K562 (cell line): ENCODE data around the gene MAP7D1. TPM values are rescaled to one million over a fixed set of nuclear protein-coding genes. Genes with fewer than 3 reads are reported as not detected.

Source experiments
- ATAC-seq: fragments of 200-7000 bp; cut with Tn5 transposase; 3 replicates; pipeline ENCODE4 v1.9.1; 2020; ENCODE audit warnings: moderate library complexity
- BruUV-seq: library from RNA; stranded (reverse); fragments of 400-500 nt; replicated peaks from 2 replicates; lab custom pipeline; 2021; lab: Mats Ljungman, UMichigan
- CTCF ChIA-PET: fragments of 300-600 bp; formaldehyde crosslinking; extraction: SDS; loops from one replicate; lab custom pipeline; 2021; ENCODE audit warnings: low intra/inter-chr PET ratio; lab: Yijun Ruan, JAX
- POLR2A ChIA-PET: fragments of 300-600, 350-650 bp; sonication (Branson Sonifier 250); formaldehyde crosslinking; extraction: SDS; loops from one replicate; lab custom pipeline; 2021; ENCODE audit warnings: antibody characterized with exemption, inconsistent platforms; lab: Yijun Ruan, JAX
- DNase-seq, 4 experiments: peaks; one replicate each; pipeline versions ENCODE4 v3.0.0 to v3.0.0-alpha.2; 2011 to 2018; ENCODE audit warnings: low spot score in 3 of 4, mixed read lengths in 3 of 4; ENCODE audit errors: extremely low read depth in 1 of 4
- FAIRE-seq: peaks from 2 replicates; lab custom pipeline; 2011; peaks lifted over from hg19 to GRCh38; lab: Jason Lieb, UNC
- H2AFZ ChIP-seq: 2 replicates; pipeline ENCODE4 v1.6.0; 2011; ENCODE audit warnings: low read depth, low read length, control low read depth, inconsistent platforms
- H3K27ac ChIP-seq: fragments of 200-600 bp; 3 replicates; pipeline ENCODE4 v1.8.0; 2011; ENCODE audit warnings: low read depth, mild to moderate bottlenecking, control low read depth, inconsistent platforms, low read length, moderate library complexity, mixed read lengths; ENCODE audit errors: extremely low read depth
- H3K27me3 ChIP-seq, 2 experiments: fragments of 300-600 bp in 1 of 2; 2 replicates in 1 of 2; 3 replicates in 1 of 2; pipeline versions ENCODE4 v1.6.0 to v1.8.0; 2011; ENCODE audit warnings: inconsistent platforms in 2 of 2, low read length in 2 of 2, mild to moderate bottlenecking in 1 of 2, mixed read lengths in 1 of 2, moderate library complexity in 1 of 2; ENCODE audit not compliant: control insufficient read depth in 2 of 2, insufficient read depth in 2 of 2
- H3K36me3 ChIP-seq: fragments of 300-600 bp; 3 replicates; pipeline ENCODE4 v1.8.0; 2011; ENCODE audit warnings: mild to moderate bottlenecking, low read length, inconsistent platforms; ENCODE audit not compliant: control insufficient read depth, insufficient read depth
- H3K4me1 ChIP-seq, 2 experiments: fragments of 200-600 bp in 1 of 2; replicated peaks in 1 of 2; 2 replicates in 1 of 2; 3 replicates in 1 of 2; pipeline versions ENCODE4 v1.5.1 to v1.8.0; 2011; ENCODE audit warnings: inconsistent platforms in 2 of 2, low read length in 2 of 2, mild to moderate bottlenecking in 1 of 2, mixed read lengths in 1 of 2, moderate library complexity in 1 of 2; ENCODE audit not compliant: control insufficient read depth in 2 of 2, insufficient read depth in 2 of 2
- H3K4me2 ChIP-seq: 2 replicates; pipeline ENCODE4 v1.6.1; 2011; ENCODE audit warnings: low read length, control low read depth, inconsistent platforms, mixed read lengths; ENCODE audit not compliant: insufficient read depth
- H3K4me3 ChIP-seq: fragments of 200-600 bp; sonication (generic), shearing (Covaris generic); 2 replicates; pipeline ENCODE4 v1.5.1; 2016; ENCODE audit warnings: control low read depth, inconsistent platforms
- H3K79me2 ChIP-seq: fragments of 200-600 bp; 3 replicates; pipeline ENCODE4 v1.8.0; 2011; ENCODE audit warnings: low read length, inconsistent platforms; ENCODE audit not compliant: control insufficient read depth, insufficient read depth
- H3K9ac ChIP-seq, 2 experiments: 2 replicates each; pipeline versions ENCODE4 v1.6.0 to v1.6.1; 2011; ENCODE audit warnings: low read depth in 2 of 2, low read length in 2 of 2, control low read depth in 1 of 2, inconsistent platforms in 1 of 2, mild to moderate bottlenecking in 1 of 2, mixed read lengths in 1 of 2; ENCODE audit not compliant: insufficient read depth in 1 of 2
- H3K9me1 ChIP-seq: one replicate; pipeline ENCODE4 v1.6.0; 2011; ENCODE audit warnings: inconsistent platforms, mild to moderate bottlenecking, low read length, moderate library complexity; ENCODE audit not compliant: control insufficient read depth, insufficient read depth
- H3K9me3 ChIP-seq: replicated peaks from 2 replicates; pipeline ENCODE4 v1.5.1; 2011; ENCODE audit warnings: low read depth, low read length, inconsistent platforms; ENCODE audit not compliant: control insufficient read depth, insufficient read depth
- H4K20me1 ChIP-seq: replicated peaks from 2 replicates; pipeline ENCODE4 v1.6.1; 2011; ENCODE audit warnings: low read length, inconsistent platforms, mixed read lengths; ENCODE audit not compliant: control insufficient read depth, insufficient read depth
- ARHGAP35 ChIP-seq: fragments of 450-650 bp; IDR thresholded peaks from 2 replicates; pipeline ENCODE4 v1.6.1; 2018; ENCODE audit not compliant: partially characterized antibody
- CREB1 ChIP-seq, 2 experiments: sonication (generic) in 1 of 2; formaldehyde crosslinking in 1 of 2; IDR thresholded peaks; 2 replicates each; pipeline versions ENCODE4 v1.6.1 to v1.8.0; 2012 to 2022; ENCODE audit warnings: inconsistent platforms in 1 of 2, mild to moderate bottlenecking in 1 of 2, missing genetic modification reagents in 1 of 2, moderate library complexity in 1 of 2
- KLF10 ChIP-seq: fragments of 250-450 bp; sonication (Bioruptor Pico); IDR thresholded peaks from 2 replicates; pipeline ENCODE4 v1.6.1; 2021; ENCODE audit warnings: matching md5 sums
- NR1H2 ChIP-seq: sonication (generic); formaldehyde crosslinking; IDR thresholded peaks from 2 replicates; pipeline ENCODE4 v1.4.0; 2020; ENCODE audit warnings: mild to moderate bottlenecking, missing genetic modification reagents
- POLR2AphosphoS2 ChIP-seq: IDR thresholded peaks from 2 replicates; pipeline ENCODE4 v1.6.1; 2012; ENCODE audit warnings: low read length, improper control_type of control experiment
- RBFOX2 ChIP-seq: fragments of 200-400 bp; formaldehyde crosslinking; IDR thresholded peaks from 2 replicates; pipeline ENCODE4 v1.6.1; 2017; ENCODE audit warnings: low read depth, mild to moderate bottlenecking, low read length, moderate library complexity
- RBM15 ChIP-seq: fragments of 200-400 bp; formaldehyde crosslinking; IDR thresholded peaks from 2 replicates; pipeline ENCODE4 v1.6.1; 2018; ENCODE audit warnings: mild to moderate bottlenecking, low read length, moderate library complexity; ENCODE audit not compliant: insufficient read depth
- SAFB ChIP-seq: fragments of 200-400 bp; formaldehyde crosslinking; IDR thresholded peaks from 2 replicates; pipeline ENCODE4 v1.6.1; 2017; ENCODE audit warnings: low read depth, low read length, borderline replicate concordance
- SIX5 ChIP-seq, 2 experiments: IDR thresholded peaks; 2 replicates each; pipeline ENCODE4 v1.6.1; 2011; ENCODE audit warnings: low read length in 2 of 2, borderline replicate concordance in 1 of 2, low read depth in 1 of 2, mild to moderate bottlenecking in 1 of 2, moderate library complexity in 1 of 2; ENCODE audit not compliant: insufficient read depth in 1 of 2
- SMARCC2 ChIP-seq: fragments of 450-650 bp; IDR thresholded peaks from 2 replicates; pipeline ENCODE4 v1.6.1; 2017; ENCODE audit warnings: antibody characterized with exemption, moderate library complexity, mild to moderate bottlenecking, low read depth
- TAF15 ChIP-seq: fragments of 200-400 bp; formaldehyde crosslinking; IDR thresholded peaks from 2 replicates; pipeline ENCODE4 v1.6.1; 2017; ENCODE audit warnings: mild to moderate bottlenecking, low read depth, low read length, moderate library complexity
- XRCC5 ChIP-seq: fragments of 200-400 bp; formaldehyde crosslinking; IDR thresholded peaks from 2 replicates; pipeline ENCODE4 v1.6.1; 2017; ENCODE audit warnings: low read depth, mild to moderate bottlenecking, low read length
- ZNF282 ChIP-seq: sonication (generic); formaldehyde crosslinking; IDR thresholded peaks from 2 replicates; pipeline ENCODE4 v1.8.1; 2023; ENCODE audit warnings: missing genetic modification reagents
- ZNF347 ChIP-seq: fragments of 450-650 bp; formaldehyde crosslinking; IDR thresholded peaks from 2 replicates; pipeline ENCODE4 v1.4.0; 2020; ENCODE audit warnings: low read depth, mild to moderate bottlenecking, moderate library complexity
- WGBS: fragments of 100-300 bp; shearing (Covaris generic); methylation state at CpG from one replicate; pipeline ENCODE4 v1.1.6; 2016; ENCODE audit warnings: low coverage, mixed read lengths; ENCODE audit not compliant: insufficient coverage; ENCODE audit errors: missing lambda C conversion rate; 5-methylcytosine and 5-hydroxymethylcytosine counted together
- in situ Hi-C: fragments of 300-500 bp; cut with MboI; formaldehyde crosslinking; loops from 4 replicates; pipeline ENCODE4 v1.15.0; 2018; ENCODE audit warnings: inconsistent platforms, mixed read lengths
- intact Hi-C: fragments of 100-400 bp; cut with micrococcal nuclease; formaldehyde crosslinking; loops from 2 replicates; pipeline ENCODE4 v1.14.2; 2022
- polyA plus RNA-seq, 8 experiments: library from polyadenylated mRNA; depleted of rRNA in 4 of 8; stranded (reverse) in 5 of 8; unstranded in 3 of 8; fragments of >200 nt; fragmentation: Nextera tagmentation in 2 of 8; fragmentation: Illumina TruSeq in 1 of 8; extraction: Ambion mirVana in 2 of 8; extraction: Trizol in 1 of 8; gene quantifications; 2 replicates each; pipeline versions ENCODE4 v1.2.1 to v1.2.3, GENCODE V29; 2011 to 2014; ENCODE audit warnings: inconsistent platforms in 1 of 8, missing spikeins in 1 of 8
- total RNA-seq, 7 experiments: library from RNA; depleted of rRNA in 6 of 7; stranded (reverse); fragments of >200 nt in 6 of 7; fragmentation: Illumina TruSeq in 2 of 7; extraction: Trizol in 2 of 7; gene quantifications; 2 replicates each; pipeline versions ENCODE4 v1.2.1 to v1.2.3, GENCODE V29; 2011 to 2021; ENCODE audit warnings: low replicate concordance in 1 of 7
- TF ChIP-seq, protein P1 (sequence below): fragments of 450-650 bp; formaldehyde crosslinking; IDR thresholded peaks from 2 replicates; pipeline ENCODE4 v1.4.0; 2020; ENCODE audit warnings: mild to moderate bottlenecking, moderate library complexity
- TF ChIP-seq, protein P2 (sequence below): fragments of 450-650 bp; formaldehyde crosslinking; IDR thresholded peaks from 2 replicates; pipeline ENCODE4 v1.4.0; 2022; ENCODE audit warnings: missing genetic modification characterization

The MAP7D1 gene
- total and polyA plus RNA-seq, 9 of the 15 experiments (the other 6 are each of a cell fraction or from before 2014, with no cell fraction given) = 3.6 to 108 (median 34.5) TPM

DNA sequence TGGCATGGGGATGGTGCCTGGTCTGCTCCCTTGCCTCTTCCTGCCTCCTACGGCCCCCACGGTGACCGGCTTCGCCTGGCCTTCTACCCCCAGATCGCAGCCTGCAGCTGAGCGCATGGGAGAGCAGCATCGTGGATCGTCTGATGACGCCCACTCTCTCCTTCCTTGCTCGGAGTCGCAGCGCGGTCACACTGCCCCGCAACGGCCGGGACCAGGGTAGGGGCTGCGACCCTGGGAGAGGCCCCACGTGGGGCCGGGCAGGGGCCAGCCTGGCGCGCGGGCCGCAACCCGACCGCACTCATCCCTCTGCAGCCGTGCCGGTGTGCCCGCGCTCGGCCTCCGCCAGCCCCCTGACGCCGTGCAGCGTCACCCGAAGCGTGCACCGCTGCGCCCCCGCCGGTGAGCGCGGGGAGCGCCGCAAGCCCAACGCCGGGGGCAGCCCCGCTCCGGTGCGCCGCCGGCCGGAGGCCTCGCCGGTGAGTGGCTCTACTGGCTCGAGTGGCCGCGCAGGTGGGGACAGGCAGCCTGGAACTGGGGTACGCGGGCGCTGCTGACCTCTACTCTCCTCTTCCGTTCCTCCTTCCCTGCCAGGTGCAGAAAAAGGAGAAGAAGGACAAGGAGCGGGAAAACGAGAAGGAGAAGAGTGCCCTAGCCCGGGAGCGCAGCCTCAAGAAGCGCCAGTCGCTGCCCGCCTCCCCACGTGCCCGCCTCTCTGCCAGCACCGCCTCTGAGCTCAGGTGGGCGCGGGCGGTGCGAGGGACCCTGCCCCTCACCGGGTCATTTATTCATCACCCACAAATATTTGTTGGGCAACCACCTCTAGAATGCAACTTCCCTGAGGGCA is 20.4 kb downstream of the MAP7D1 start (continued):
- no peak for TF ChIP-seq NR1H2 (CRISPR knock-in tag)
- no peak for TF ChIP-seq KLF10 (CRISPR knock-in tag)
- no peak for TF ChIP-seq SMARCC2
- TF ChIP-seq, all 486 proteins: peak for 2

DNA sequence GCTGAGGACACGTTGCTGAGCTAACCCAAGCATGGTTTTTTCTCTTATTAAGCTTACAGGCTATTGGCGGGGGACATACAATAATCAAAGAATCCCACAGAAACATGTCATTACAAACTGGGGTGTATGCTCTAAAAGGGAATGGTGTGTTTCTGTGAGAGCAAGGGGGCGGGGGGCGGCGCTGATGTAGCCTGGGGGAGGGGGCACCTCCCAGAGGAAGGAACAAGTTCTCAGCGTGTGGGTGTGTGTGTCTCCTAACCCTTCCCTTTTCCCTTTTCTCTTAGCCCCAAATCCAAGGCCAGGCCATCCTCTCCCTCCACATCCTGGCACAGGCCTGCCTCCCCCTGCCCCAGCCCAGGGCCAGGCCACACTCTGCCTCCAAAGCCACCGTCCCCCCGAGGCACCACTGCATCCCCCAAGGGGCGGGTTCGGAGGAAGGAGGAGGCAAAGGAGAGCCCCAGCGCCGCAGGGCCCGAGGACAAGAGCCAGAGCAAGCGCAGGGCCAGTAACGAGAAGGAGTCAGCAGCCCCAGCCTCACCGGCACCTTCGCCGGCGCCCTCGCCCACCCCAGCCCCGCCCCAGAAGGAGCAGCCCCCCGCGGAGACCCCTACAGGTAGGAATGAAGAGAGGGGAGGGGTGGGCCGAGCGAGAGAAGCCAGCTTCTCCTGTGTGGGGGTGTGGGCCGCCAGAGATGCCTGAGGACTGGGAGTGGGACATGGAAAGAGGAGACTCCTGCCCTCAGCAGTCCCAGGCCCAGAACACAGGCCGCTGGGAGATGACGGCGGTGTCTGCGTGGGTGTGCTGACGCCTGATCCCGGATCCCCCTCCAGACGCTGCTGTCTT is 21.9 kb downstream of the MAP7D1 start:
- H2AFZ ChIP-seq = no peak overlapping the region
- H3K27me3 ChIP-seq = no peaks in the 10 kb centered on the region
- no TSS peak for BruUV-seq
- H4K20me1 ChIP-seq = 0 out of 2 replicates have a peak, but pooled peaks cover 4% of the 10 kb centered on the region
- in situ Hi-C loops = no loop called here
- intact Hi-C loops = no loop called here
- TF ChIP-seq RBFOX2 = no peak
- no peak for TF ChIP-seq ZNF282 (CRISPR knock-in tag)
- TF ChIP-seq SAFB = no peak
- no peak for TF ChIP-seq SIX5 (IDR thresholded peaks at IDR 0.05; ENCODE audit: borderline replicate concordance in 1 of 2, insufficient read depth in 1 of 2, low read depth in 1 of 2, low read length in 2 of 2)
- no peak for TF ChIP-seq XRCC5
- no peak for TF ChIP-seq ARHGAP35
- TF ChIP-seq, protein P1, sequence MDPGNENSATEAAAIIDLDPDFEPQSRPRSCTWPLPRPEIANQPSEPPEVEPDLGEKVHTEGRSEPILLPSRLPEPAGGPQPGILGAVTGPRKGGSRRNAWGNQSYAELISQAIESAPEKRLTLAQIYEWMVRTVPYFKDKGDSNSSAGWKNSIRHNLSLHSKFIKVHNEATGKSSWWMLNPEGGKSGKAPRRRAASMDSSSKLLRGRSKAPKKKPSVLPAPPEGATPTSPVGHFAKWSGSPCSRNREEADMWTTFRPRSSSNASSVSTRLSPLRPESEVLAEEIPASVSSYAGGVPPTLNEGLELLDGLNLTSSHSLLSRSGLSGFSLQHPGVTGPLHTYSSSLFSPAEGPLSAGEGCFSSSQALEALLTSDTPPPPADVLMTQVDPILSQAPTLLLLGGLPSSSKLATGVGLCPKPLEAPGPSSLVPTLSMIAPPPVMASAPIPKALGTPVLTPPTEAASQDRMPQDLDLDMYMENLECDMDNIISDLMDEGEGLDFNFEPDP (CRISPR knock-in tag) = no peak
- no peak for TF ChIP-seq POLR2AphosphoS2
- no peak for TF ChIP-seq CREB1 (IDR thresholded peaks at IDR 0.05)
- no peak for TF ChIP-seq CREB1 (CRISPR knock-in tag; IDR thresholded peaks at IDR 0.05)
- no peak for TF ChIP-seq TAF15
- no peak for TF ChIP-seq ZNF347 (CRISPR knock-in tag)
- TF ChIP-seq RBM15 = no peak
- TF ChIP-seq, protein P2, sequence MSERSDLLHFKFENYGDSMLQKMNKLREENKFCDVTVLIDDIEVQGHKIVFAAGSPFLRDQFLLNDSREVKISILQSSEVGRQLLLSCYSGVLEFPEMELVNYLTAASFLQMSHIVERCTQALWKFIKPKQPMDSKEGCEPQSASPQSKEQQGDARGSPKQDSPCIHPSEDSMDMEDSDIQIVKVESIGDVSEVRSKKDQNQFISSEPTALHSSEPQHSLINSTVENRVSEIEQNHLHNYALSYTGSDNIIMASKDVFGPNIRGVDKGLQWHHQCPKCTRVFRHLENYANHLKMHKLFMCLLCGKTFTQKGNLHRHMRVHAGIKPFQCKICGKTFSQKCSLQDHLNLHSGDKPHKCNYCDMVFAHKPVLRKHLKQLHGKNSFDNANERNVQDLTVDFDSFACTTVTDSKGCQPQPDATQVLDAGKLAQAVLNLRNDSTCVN = no peak
- TF ChIP-seq, all 486 proteins: peak for 0
- Histone ChIP-seq H3K4me1 (peaks cover 0 to 23% of the 10 kb centered on the region in 2 experiments; a peak in 1 of 5 replicates), H3K9me3 (no peaks in the 10 kb centered on the region), H3K9ac (no peak overlapping the region; a peak in 1 of 4 replicates), H3K79me2 (no peaks in the 10 kb centered on the region), H3K4me2 (no peak overlapping the region), H3K4me3 (no peak overlapping the region), H3K9me1 (no peaks in the 10 kb centered on the region), H3K27ac (no peak overlapping the region), H3K36me3 (peaks cover 82% of the 10 kb centered on the region)
- ChIA-PET POLR2A (interaction anchor here (0.7 to 1.4 kb wide), 2 partner anchors 16 to 124 kb away, joined by 3 to 7 read pairs; no protein-coding TSS in a partner anchor), CTCF (no interaction called here)
- DNase-seq = no peak
- no peak for ATAC-seq
- FAIRE-seq = no peak
- 87% methylated on average over 26 of the region's 33 CpGs for WGBS
